OCI-LY1 (cell line): ENCODE results near the gene TMEM178A.

Source experiments
- H2AFZ ChIP-seq: fragments of 200-600 bp; sonication (generic), shearing (Covaris generic); 2 replicates; pipeline ENCODE4 v1.6.0; 2014; ENCODE audit warnings: antibody characterized with exemption, mild to moderate bottlenecking, low read length
- H3F3A ChIP-seq: fragments of 200-600 bp; sonication (generic), shearing (Covaris generic); 2 replicates; pipeline ENCODE4 v1.6.0; 2014; ENCODE audit warnings: mild to moderate bottlenecking, antibody characterized with exemption, low read length, moderate library complexity; ENCODE audit not compliant: insufficient read depth
- H3K27ac ChIP-seq: fragments of 200-600 bp; sonication (generic); 2 replicates; pipeline ENCODE4 v1.5.1; 2014; ENCODE audit warnings: low read length, mixed run types, mild to moderate bottlenecking, low read depth; ENCODE audit not compliant: poor library complexity, severe bottlenecking
- H3K27me3 ChIP-seq: fragments of 200-600 bp; sonication (generic); 2 replicates; pipeline ENCODE4 v1.6.0; 2014; ENCODE audit warnings: antibody characterized with exemption, mild to moderate bottlenecking, low read length, moderate library complexity; ENCODE audit not compliant: insufficient read depth
- H3K36me3 ChIP-seq: fragments of 200-600 bp; sonication (generic); 2 replicates; pipeline ENCODE4 v1.6.1; 2014; ENCODE audit warnings: mild to moderate bottlenecking, antibody characterized with exemption, low read length, moderate library complexity, mixed read lengths; ENCODE audit not compliant: insufficient read depth
- H3K4me1 ChIP-seq: fragments of 200-600 bp; sonication (generic); 2 replicates; pipeline ENCODE4 v1.5.1; 2014; ENCODE audit warnings: mild to moderate bottlenecking, low read length, moderate library complexity; ENCODE audit not compliant: insufficient read depth, severe bottlenecking
- H3K4me2 ChIP-seq: fragments of 200-600 bp; sonication (generic), shearing (Covaris generic); 2 replicates; pipeline ENCODE4 v1.6.1; 2014; ENCODE audit warnings: low read length
- H3K4me3 ChIP-seq: fragments of 200-600 bp; sonication (generic); 2 replicates; pipeline ENCODE4 v1.5.1; 2014; ENCODE audit warnings: low read length, low read depth, mild to moderate bottlenecking, mixed read lengths; ENCODE audit not compliant: poor library complexity, severe bottlenecking
- H3K79me2 ChIP-seq: fragments of 200-600 bp; shearing (Covaris generic); 2 replicates; pipeline ENCODE4 v1.6.1; 2016; ENCODE audit warnings: mixed run types, low read length, mixed read lengths; ENCODE audit not compliant: insufficient read depth
- H3K9ac ChIP-seq: fragments of 200-600 bp; sonication (generic), shearing (Covaris generic); 2 replicates; pipeline ENCODE4 v1.6.1; 2014; ENCODE audit warnings: mild to moderate bottlenecking, low read length, mixed read lengths
- H3K9me2 ChIP-seq: fragments of 200-600 bp; sonication (generic), shearing (Covaris generic); 2 replicates; pipeline ENCODE4 v1.6.1; 2014; ENCODE audit warnings: low read depth, mild to moderate bottlenecking, low read length, mixed read lengths
- H3K9me3 ChIP-seq: fragments of 200-600 bp; shearing (Covaris generic); 2 replicates; pipeline ENCODE4 v1.6.1; 2014; ENCODE audit warnings: low read length, mixed read lengths
- H4K20me1 ChIP-seq: fragments of 200-600 bp; sonication (generic), shearing (Covaris generic); 2 replicates; pipeline ENCODE4 v1.6.0; 2016; ENCODE audit warnings: mild to moderate bottlenecking, low read length; ENCODE audit not compliant: insufficient read depth
- CTCF ChIP-seq: fragments of 200-600 bp; sonication (generic), shearing (Covaris generic); IDR thresholded peaks from 2 replicates; pipeline ENCODE4 v1.5.1; 2017; ENCODE audit warnings: mild to moderate bottlenecking, antibody characterized with exemption, low read length, moderate library complexity, mixed read lengths
- EZH2 ChIP-seq: fragments of 200-600 bp; sonication (generic), shearing (Covaris generic); IDR thresholded peaks from 2 replicates; pipeline ENCODE4 v1.8.0; 2017; ENCODE audit warnings: borderline replicate concordance, mixed run types, mild to moderate bottlenecking, antibody characterized with exemption, low read length, moderate library complexity, mixed read lengths

The TMEM178A gene

GRCh38 chr2:39689272-39689841, 23.6 kb downstream of the TMEM178A start:
- H3K36me3 ChIP-seq: no peaks in the 10 kb centered on the region
- no peak overlapping the region for H3K9ac ChIP-seq
- no peaks in the 10 kb centered on the region for H3K27me3 ChIP-seq
- no peaks in the 10 kb centered on the region for H4K20me1 ChIP-seq
- no peak overlapping the region for H3K27ac ChIP-seq
- no peak overlapping the region for H3K4me2 ChIP-seq
- H3K4me3 ChIP-seq: no peak overlapping the region
- no peaks in the 10 kb centered on the region for H3K9me3 ChIP-seq
- TF ChIP-seq EZH2 (no peak), CTCF (no peak)
- H3K4me1 ChIP-seq: no peaks in the 10 kb centered on the region
- H3K79me2 ChIP-seq: no peaks in the 10 kb centered on the region
- no peaks in the 10 kb centered on the region for H3K9me2 ChIP-seq
- no peak overlapping the region for H2AFZ ChIP-seq
- H3F3A ChIP-seq: no peaks in the 10 kb centered on the region

- Histone ChIP-seq H3K79me2 (no peaks in the 10 kb centered on the region), H2AFZ (no peak overlapping the region), H3K27me3 (no peaks in the 10 kb centered on the region), H3K4me2 (no peak overlapping the region), H3K4me1 (no peaks in the 10 kb centered on the region), H3K9me2 (no peaks in the 10 kb centered on the region), H3K27ac (no peak overlapping the region), H4K20me1 (no peaks in the 10 kb centered on the region), H3K9me3 (no peaks in the 10 kb centered on the region), H3F3A (no peaks in the 10 kb centered on the region), H3K4me3 (no peak overlapping the region), H3K36me3 (no peaks in the 10 kb centered on the region), H3K9ac (no peak overlapping the region)
- TF ChIP-seq EZH2 (no peak), CTCF (no peak)
Observed at GRCh38 chr2:39689876-39690275, 24.2 kb downstream of the TMEM178A start.

DNA sequence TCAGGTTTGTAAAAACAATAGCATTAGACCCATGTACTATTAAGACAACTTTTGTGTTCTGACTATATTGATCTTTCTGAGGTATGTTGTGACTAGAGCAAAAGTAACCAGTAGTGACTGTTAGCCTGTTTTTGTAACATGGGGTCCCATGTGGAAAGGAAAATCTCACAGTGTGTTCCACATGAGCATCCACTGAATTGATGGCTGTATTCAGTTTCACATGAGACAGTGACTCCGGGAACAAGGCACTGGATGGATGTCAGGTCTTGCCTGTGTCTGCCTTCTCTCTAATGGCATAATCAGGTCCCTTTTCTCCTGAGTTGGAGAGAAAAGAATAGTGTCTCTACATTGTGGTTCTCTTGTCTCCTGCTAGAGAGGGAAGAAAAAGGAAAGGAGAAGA, 27.5 kb downstream of the TMEM178A start:
- no peaks in the 10 kb centered on the region for H3K36me3 ChIP-seq
- no peaks in the 10 kb centered on the region for H3K4me1 ChIP-seq
- H3K27ac ChIP-seq: no peak overlapping the region
- no peaks in the 10 kb centered on the region for H3K9me2 ChIP-seq
- no peaks in the 10 kb centered on the region for H3F3A ChIP-seq
- H2AFZ ChIP-seq: no peak overlapping the region
- no peaks in the 10 kb centered on the region for H3K79me2 ChIP-seq
- no peak overlapping the region for H3K9ac ChIP-seq
- H3K27me3 ChIP-seq: no peaks in the 10 kb centered on the region
- no peaks in the 10 kb centered on the region for H3K9me3 ChIP-seq
- no peaks in the 10 kb centered on the region for H4K20me1 ChIP-seq
- H3K4me3 ChIP-seq: no peak overlapping the region
- no peak for TF ChIP-seq CTCF
- no peak for TF ChIP-seq EZH2
- H3K4me2 ChIP-seq: no peak overlapping the region
